K562 (cell line): ENCODE measurements around the gene PBX2. TPM values are rescaled to one million over a fixed set of nuclear protein-coding genes. Genes with fewer than 3 reads are reported as not detected.

Experiments
- CTCF ChIP-seq, 3 experiments: IDR thresholded peaks in 2 of 3; conservative IDR thresholded peaks in 1 of 3; 2 replicates each; pipeline ENCODE4 v1.5.1; 2011 to 2012; ENCODE audit warnings: low read length in 3 of 3, mild to moderate bottlenecking in 3 of 3, control low read depth in 2 of 3, improper control_type of control experiment in 1 of 3, inconsistent platforms in 1 of 3, low read depth in 1 of 3, mixed read lengths in 1 of 3, moderate library complexity in 1 of 3; ENCODE audit not compliant: insufficient read depth in 2 of 3
- DEAF1 ChIP-seq: fragments of 450-650 bp; formaldehyde crosslinking; IDR thresholded peaks from 2 replicates; pipeline ENCODE4 v1.4.0; 2020; ENCODE audit warnings: mild to moderate bottlenecking, moderate library complexity
- EHMT2 ChIP-seq: fragments of 450-650 bp; IDR thresholded peaks from 2 replicates; pipeline ENCODE4 v1.6.1; 2018; ENCODE audit warnings: antibody characterized with exemption
- ELK1 ChIP-seq: sonication (generic); formaldehyde crosslinking; IDR thresholded peaks from 2 replicates; pipeline ENCODE4 v1.8.1; 2022; ENCODE audit warnings: missing genetic modification reagents
- KAT2B ChIP-seq: IDR thresholded peaks from one replicate; pipeline ENCODE4 v1.6.1; 2012; ENCODE audit warnings: low read depth, mild to moderate bottlenecking, control low read depth, inconsistent platforms, low read length, moderate library complexity
- NFRKB ChIP-seq: fragments of 450-650 bp; IDR thresholded peaks from 2 replicates; pipeline ENCODE4 v1.6.1; 2016; ENCODE audit warnings: low read depth
- PML ChIP-seq: IDR thresholded peaks from 2 replicates; pipeline ENCODE4 v1.6.1; 2012; ENCODE audit warnings: low read length, inconsistent platforms
- RBBP5 ChIP-seq: fragments of 200-600 bp; sonication (generic); IDR thresholded peaks from 2 replicates; pipeline ENCODE4 v1.6.1; 2012; ENCODE audit warnings: borderline replicate concordance, mild to moderate bottlenecking, low read length, control low read depth, inconsistent platforms; ENCODE audit not compliant: insufficient read depth, poor library complexity, severe bottlenecking
- SMARCA4 ChIP-seq: fragments of 450-650 bp; IDR thresholded peaks from 2 replicates; pipeline ENCODE4 v1.6.1; 2016
- SRF ChIP-seq, 2 experiments: fragments of 250-450, 450-650 bp in 1 of 2; sonication (Bioruptor Pico) in 1 of 2; sonication (generic) in 1 of 2; formaldehyde crosslinking; IDR thresholded peaks; 2 replicates each; pipeline versions ENCODE4 v1.5.0 to v1.5.1; 2020 to 2022; ENCODE audit warnings: mild to moderate bottlenecking in 1 of 2, missing genetic modification reagents in 1 of 2
- WHSC1 ChIP-seq: IDR thresholded peaks from one replicate; pipeline ENCODE4 v1.6.1; 2012; ENCODE audit warnings: low read length, control low read depth, inconsistent platforms
- ZBTB17 ChIP-seq: fragments of 450-650 bp; formaldehyde crosslinking; IDR thresholded peaks from 2 replicates; pipeline ENCODE4 v1.4.0; 2020; ENCODE audit warnings: mild to moderate bottlenecking
- ZBTB33 ChIP-seq: sonication (generic); formaldehyde crosslinking; IDR thresholded peaks from 2 replicates; pipeline ENCODE4 v1.8.1; 2023; ENCODE audit warnings: mild to moderate bottlenecking, missing genetic modification reagents
- ZNF140 ChIP-seq: fragments of 250-450 bp; sonication (Bioruptor Pico); IDR thresholded peaks from 2 replicates; pipeline ENCODE4 v1.8.0; 2021; ENCODE audit warnings: moderate library complexity, mild to moderate bottlenecking, inconsistent platforms
- ZNF24 ChIP-seq: fragments of 450-650 bp; IDR thresholded peaks from 2 replicates; pipeline ENCODE4 v1.6.1; 2016
- ZNF398 ChIP-seq: fragments of 250-450 bp; sonication (Bioruptor Pico); IDR thresholded peaks from 2 replicates; pipeline ENCODE4 v1.8.0; 2021; ENCODE audit warnings: moderate library complexity, mild to moderate bottlenecking, inconsistent platforms
- ZNF445 ChIP-seq: fragments of 250-450 bp; sonication (Bioruptor Pico); IDR thresholded peaks from 2 replicates; pipeline ENCODE4 v1.4.0; 2020; ENCODE audit warnings: low read depth, mild to moderate bottlenecking, moderate library complexity
- ZNF583 ChIP-seq: fragments of 250-450 bp; sonication (Bioruptor Pico); IDR thresholded peaks from 2 replicates; pipeline ENCODE4 v1.4.0; 2020
- ZNF696 ChIP-seq: fragments of 250-450 bp; sonication (Bioruptor Pico); conservative IDR thresholded peaks from 2 replicates; pipeline ENCODE4 v1.4.0; 2020; ENCODE audit warnings: mild to moderate bottlenecking, moderate library complexity
- ZNF75A ChIP-seq: fragments of 450-650 bp; formaldehyde crosslinking; IDR thresholded peaks from 2 replicates; pipeline ENCODE4 v1.4.0; 2020; ENCODE audit warnings: mild to moderate bottlenecking
- ZSCAN32 ChIP-seq: fragments of 450-650 bp; formaldehyde crosslinking; IDR thresholded peaks from 2 replicates; pipeline ENCODE4 v1.4.0; 2020; ENCODE audit warnings: mild to moderate bottlenecking, moderate library complexity
- polyA plus RNA-seq, 8 experiments: library from polyadenylated mRNA; depleted of rRNA in 4 of 8; stranded (reverse) in 5 of 8; unstranded in 3 of 8; fragments of >200 nt; fragmentation: Nextera tagmentation in 2 of 8; fragmentation: Illumina TruSeq in 1 of 8; extraction: Ambion mirVana in 2 of 8; extraction: Trizol in 1 of 8; gene quantifications; 2 replicates each; pipeline versions ENCODE4 v1.2.1 to v1.2.3, GENCODE V29; 2011 to 2014; ENCODE audit warnings: inconsistent platforms in 1 of 8, missing spikeins in 1 of 8
- total RNA-seq, 7 experiments: library from RNA; depleted of rRNA in 6 of 7; stranded (reverse); fragments of >200 nt in 6 of 7; fragmentation: Illumina TruSeq in 2 of 7; extraction: Trizol in 2 of 7; gene quantifications; 2 replicates each; pipeline versions ENCODE4 v1.2.1 to v1.2.3, GENCODE V29; 2011 to 2021; ENCODE audit warnings: low replicate concordance in 1 of 7

The PBX2 gene
- total and polyA plus RNA-seq, 9 of the 15 experiments (the other 6 are each of a cell fraction or from before 2014, with no cell fraction given), result 1.9 to 134 (median 62.5) TPM

GRCh38 chr6:32184084-32184640 lies 5.8 kb downstream of the PBX2 start, which contains the start of gene AGER (continued):
- TF ChIP-seq ZNF398, result no peak; the same call in 1 of the 2 replicates
- TF ChIP-seq NFRKB, result no peak
- no peak for TF ChIP-seq SRF (CRISPR knock-in tag; IDR thresholded peaks at IDR 0.05)
- no peak for TF ChIP-seq ZNF24
- TF ChIP-seq ZBTB17 (CRISPR knock-in tag), result peak; percentile 65; the same call in 1 of the 2 replicates
- no peak for TF ChIP-seq SMARCA4
- TF ChIP-seq EHMT2, result no peak
- TF ChIP-seq WHSC1, result no peak
- no peak for TF ChIP-seq ZNF696 (CRISPR knock-in tag)
- TF ChIP-seq ZNF445 (CRISPR knock-in tag), result no peak
- no peak for TF ChIP-seq ZBTB33 (CRISPR knock-in tag)
- no peak for TF ChIP-seq ZNF75A (CRISPR knock-in tag)
- no peak for TF ChIP-seq RBBP5
- TF ChIP-seq CTCF (IDR thresholded peaks at IDR 0.05 in 2 of 3, conservative IDR thresholded peaks at IDR 0.05 in 1 of 3; ENCODE audit: insufficient read depth in 2 of 3, low read depth in 1 of 3, low read length in 3 of 3), result no peak
- peak; percentile 40; the same call in 1 of the 2 replicates for TF ChIP-seq PML
- no peak for TF ChIP-seq ZNF140 (CRISPR knock-in tag)
- no peak for TF ChIP-seq ELK1 (CRISPR knock-in tag)
- TF ChIP-seq ZNF583, result peak; percentile 73
- no peak for TF ChIP-seq ZSCAN32 (CRISPR knock-in tag)
- no peak for TF ChIP-seq DEAF1
- no peak for TF ChIP-seq KAT2B
